B cell (primary cell): ENCODE data around the gene TAX1BP1.

Experiments
- EZH2 ChIP-seq: IDR thresholded peaks from 2 replicates; pipeline ENCODE4 v1.6.1; 2012; ENCODE audit warnings: borderline replicate concordance, low read depth, mild to moderate bottlenecking, moderate library complexity, low read length; ENCODE audit not compliant: insufficient read depth, poor library complexity, severe bottlenecking
- TF ChIP-seq, protein P1 (sequence below): fragments of 200-600 bp; IDR thresholded peaks from one replicate; pipeline ENCODE4 v1.8.0; 2022; ENCODE audit warnings: antibody characterized with exemption, mild to moderate bottlenecking

DNA sequence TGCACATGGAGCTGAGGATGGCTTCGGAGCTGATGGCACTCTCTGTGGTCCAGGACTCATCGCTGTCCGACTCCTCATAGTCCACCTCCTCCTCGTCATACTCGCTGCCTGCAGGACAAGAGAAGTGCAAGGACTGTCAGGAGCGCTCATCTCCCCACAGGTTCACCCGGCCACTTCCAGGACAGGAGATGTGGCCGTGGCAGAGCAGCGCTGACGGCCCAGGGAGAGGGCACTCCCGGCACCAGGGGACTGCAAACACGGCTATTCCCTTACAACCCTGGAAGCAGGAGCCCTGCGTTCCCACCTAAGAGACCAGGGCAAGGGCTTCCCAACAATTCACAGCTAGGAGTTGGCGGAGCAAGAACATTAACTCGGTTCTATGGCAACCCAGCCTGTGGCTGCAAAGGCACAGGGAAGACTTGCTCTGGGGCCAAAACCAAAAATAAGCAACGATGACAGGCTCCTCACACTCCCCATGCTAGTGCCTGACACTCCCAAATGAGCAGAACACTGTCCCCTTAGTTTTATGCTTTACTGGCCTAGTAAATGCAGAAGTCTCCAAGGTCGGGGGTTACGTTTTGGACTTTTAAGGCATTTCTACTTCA is 100.9 kb downstream of the TAX1BP1 start:
- TF ChIP-seq, protein P1, sequence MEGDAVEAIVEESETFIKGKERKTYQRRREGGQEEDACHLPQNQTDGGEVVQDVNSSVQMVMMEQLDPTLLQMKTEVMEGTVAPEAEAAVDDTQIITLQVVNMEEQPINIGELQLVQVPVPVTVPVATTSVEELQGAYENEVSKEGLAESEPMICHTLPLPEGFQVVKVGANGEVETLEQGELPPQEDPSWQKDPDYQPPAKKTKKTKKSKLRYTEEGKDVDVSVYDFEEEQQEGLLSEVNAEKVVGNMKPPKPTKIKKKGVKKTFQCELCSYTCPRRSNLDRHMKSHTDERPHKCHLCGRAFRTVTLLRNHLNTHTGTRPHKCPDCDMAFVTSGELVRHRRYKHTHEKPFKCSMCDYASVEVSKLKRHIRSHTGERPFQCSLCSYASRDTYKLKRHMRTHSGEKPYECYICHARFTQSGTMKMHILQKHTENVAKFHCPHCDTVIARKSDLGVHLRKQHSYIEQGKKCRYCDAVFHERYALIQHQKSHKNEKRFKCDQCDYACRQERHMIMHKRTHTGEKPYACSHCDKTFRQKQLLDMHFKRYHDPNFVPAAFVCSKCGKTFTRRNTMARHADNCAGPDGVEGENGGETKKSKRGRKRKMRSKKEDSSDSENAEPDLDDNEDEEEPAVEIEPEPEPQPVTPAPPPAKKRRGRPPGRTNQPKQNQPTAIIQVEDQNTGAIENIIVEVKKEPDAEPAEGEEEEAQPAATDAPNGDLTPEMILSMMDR: no peak
- TF ChIP-seq EZH2: no peak
